HEK293 (cell line): Measurements from ENCODE around the gene PTGFRN.

ENCODE experiments used
- CTCF ChIA-PET: fragments of 350-600 bp; formaldehyde crosslinking; extraction: SDS; loops from one replicate; lab custom pipeline; 2021; ENCODE audit warnings: antibody characterized with exemption; lab: Yijun Ruan, JAX
- POLR2A ChIA-PET: fragments of 300-600 bp; formaldehyde crosslinking; extraction: SDS; loops from one replicate; lab custom pipeline; 2020; ENCODE audit warnings: antibody characterized with exemption, inconsistent platforms; lab: Yijun Ruan, JAX
- H3K27ac ChIP-seq: fragments of 200-500 bp; sonication (Bioruptor generic); 2 replicates; pipeline ENCODE4 v1.5.1; 2014; ENCODE audit warnings: low read depth, low read length, control low read depth, inconsistent platforms; ENCODE audit errors: extremely low read depth
- H3K36me3 ChIP-seq, 2 experiments: fragments of 200-500 bp in 1 of 2; sonication (Bioruptor generic) in 1 of 2; 1 replicate in 1 of 2; 2 replicates in 1 of 2; pipeline ENCODE4 v1.5.1; 2014 to 2017; ENCODE audit warnings: inconsistent platforms in 2 of 2, low read length in 2 of 2; ENCODE audit not compliant: control insufficient read depth in 2 of 2, insufficient read depth in 1 of 2
- H3K4me1 ChIP-seq: fragments of 200-500 bp; sonication (Bioruptor generic); 2 replicates; pipeline ENCODE4 v1.5.1; 2014; ENCODE audit warnings: mild to moderate bottlenecking, low read length, inconsistent platforms; ENCODE audit not compliant: control insufficient read depth, insufficient read depth
- H3K4me3 ChIP-seq: 2 replicates; pipeline ENCODE4 v1.5.1; 2011; ENCODE audit warnings: low read depth, mild to moderate bottlenecking, control low read depth, low read length, moderate library complexity
- H3K9me3 ChIP-seq: fragments of 200-500 bp; sonication (Bioruptor generic); 2 replicates; pipeline ENCODE4 v1.5.1; 2014; ENCODE audit warnings: low read depth, low read length, inconsistent platforms; ENCODE audit not compliant: control insufficient read depth, insufficient read depth
- GFI1B ChIP-seq: fragments of 450-650 bp; formaldehyde crosslinking; IDR thresholded peaks from 2 replicates; pipeline ENCODE4 v1.5.1; 2016; ENCODE audit warnings: missing biosample characterization, missing genetic modification characterization
- KLF1 ChIP-seq: fragments of 450-650 bp; formaldehyde crosslinking; IDR thresholded peaks from 2 replicates; pipeline ENCODE4 v1.5.1; 2016; ENCODE audit warnings: missing biosample characterization, missing genetic modification characterization
- KLF7 ChIP-seq: fragments of 450-650 bp; formaldehyde crosslinking; IDR thresholded peaks from 2 replicates; pipeline ENCODE4 v1.5.1; 2016; ENCODE audit warnings: missing biosample characterization, missing genetic modification characterization, borderline replicate concordance
- MYNN ChIP-seq: fragments of 450-650 bp; formaldehyde crosslinking; IDR thresholded peaks from 2 replicates; pipeline ENCODE4 v1.5.1; 2016; ENCODE audit warnings: missing biosample characterization, missing genetic modification characterization, borderline replicate concordance
- OVOL3 ChIP-seq: fragments of 450-650 bp; formaldehyde crosslinking; IDR thresholded peaks from 2 replicates; pipeline ENCODE4 v1.5.1; 2016; ENCODE audit warnings: missing biosample characterization, missing genetic modification characterization
- RBAK ChIP-seq: fragments of 450-650 bp; formaldehyde crosslinking; IDR thresholded peaks from 2 replicates; pipeline ENCODE4 v1.5.1; 2016; ENCODE audit warnings: missing biosample characterization, missing genetic modification characterization
- REPIN1 ChIP-seq: fragments of 450-650 bp; formaldehyde crosslinking; IDR thresholded peaks from 2 replicates; pipeline ENCODE4 v1.5.1; 2017; ENCODE audit warnings: missing biosample characterization, missing genetic modification characterization, low read depth
- SALL2 ChIP-seq: fragments of 450-650 bp; formaldehyde crosslinking; IDR thresholded peaks from 2 replicates; pipeline ENCODE4 v1.5.0; 2017; ENCODE audit warnings: missing biosample characterization, mild to moderate bottlenecking, missing genetic modification characterization, borderline replicate concordance
- SCRT1 ChIP-seq: fragments of 450-650 bp; formaldehyde crosslinking; IDR thresholded peaks from 2 replicates; pipeline ENCODE4 v1.5.1; 2016; ENCODE audit warnings: missing biosample characterization, missing genetic modification characterization, borderline replicate concordance
- SP3 ChIP-seq: fragments of 450-650 bp; formaldehyde crosslinking; IDR thresholded peaks from 2 replicates; pipeline ENCODE4 v1.5.1; 2016; ENCODE audit warnings: missing biosample characterization, missing genetic modification characterization
- ZBTB1 ChIP-seq: fragments of 450-650 bp; formaldehyde crosslinking; IDR thresholded peaks from 2 replicates; pipeline ENCODE4 v1.5.1; 2016; ENCODE audit warnings: missing biosample characterization, missing genetic modification characterization
- ZFP69B ChIP-seq: fragments of 450-650 bp; formaldehyde crosslinking; IDR thresholded peaks from 2 replicates; pipeline ENCODE4 v1.5.1; 2016; ENCODE audit warnings: missing biosample characterization, missing genetic modification characterization
- ZNF146 ChIP-seq: fragments of 450-650 bp; formaldehyde crosslinking; IDR thresholded peaks from 2 replicates; pipeline ENCODE4 v1.5.1; 2016; ENCODE audit warnings: missing biosample characterization, missing genetic modification characterization
- ZNF16 ChIP-seq: fragments of 450-650 bp; formaldehyde crosslinking; IDR thresholded peaks from 2 replicates; pipeline ENCODE4 v1.5.1; 2016; ENCODE audit warnings: low read depth, missing biosample characterization, missing genetic modification characterization
- ZNF2 ChIP-seq: fragments of 450-650 bp; formaldehyde crosslinking; IDR thresholded peaks from 2 replicates; pipeline ENCODE4 v1.5.1; 2016; ENCODE audit warnings: missing biosample characterization, missing genetic modification characterization
- ZNF23 ChIP-seq: fragments of 450-650 bp; formaldehyde crosslinking; IDR thresholded peaks from 2 replicates; pipeline ENCODE4 v1.5.1; 2016; ENCODE audit warnings: missing biosample characterization, missing genetic modification characterization, borderline replicate concordance
- ZNF350 ChIP-seq: fragments of 450-650 bp; formaldehyde crosslinking; IDR thresholded peaks from 2 replicates; pipeline ENCODE4 v1.5.0; 2017; ENCODE audit warnings: missing biosample characterization, mild to moderate bottlenecking, missing genetic modification characterization
- ZNF366 ChIP-seq: fragments of 450-650 bp; formaldehyde crosslinking; conservative IDR thresholded peaks from 2 replicates; pipeline ENCODE4 v1.5.1; 2016; ENCODE audit warnings: missing biosample characterization, missing genetic modification characterization
- ZNF391 ChIP-seq: fragments of 450-650 bp; formaldehyde crosslinking; IDR thresholded peaks from 2 replicates; pipeline ENCODE4 v1.5.1; 2016; ENCODE audit warnings: low read depth, missing biosample characterization, missing genetic modification characterization, borderline replicate concordance
- ZNF433 ChIP-seq: fragments of 450-650 bp; formaldehyde crosslinking; IDR thresholded peaks from 2 replicates; pipeline ENCODE4 v1.5.1; 2016; ENCODE audit warnings: missing biosample characterization, missing genetic modification characterization, low read depth
- ZNF514 ChIP-seq: fragments of 450-650 bp; formaldehyde crosslinking; IDR thresholded peaks from 2 replicates; pipeline ENCODE4 v1.5.1; 2016; ENCODE audit warnings: missing biosample characterization, missing genetic modification characterization
- ZNF610 ChIP-seq: fragments of 450-650 bp; formaldehyde crosslinking; IDR thresholded peaks from 2 replicates; pipeline ENCODE4 v1.5.1; 2016; ENCODE audit warnings: missing biosample characterization, missing genetic modification characterization, borderline replicate concordance
- ZNF621 ChIP-seq: fragments of 450-650 bp; formaldehyde crosslinking; IDR thresholded peaks from 2 replicates; pipeline ENCODE4 v1.5.1; 2017; ENCODE audit warnings: missing biosample characterization, missing genetic modification characterization
- ZNF837 ChIP-seq: fragments of 450-650 bp; formaldehyde crosslinking; IDR thresholded peaks from 2 replicates; pipeline ENCODE4 v1.5.1; 2016; ENCODE audit warnings: missing biosample characterization, missing genetic modification characterization
- TF ChIP-seq, protein P1 (sequence below): fragments of 450-650 bp; formaldehyde crosslinking; IDR thresholded peaks from 2 replicates; pipeline ENCODE4 v1.5.1; 2016; ENCODE audit warnings: missing biosample characterization, missing genetic modification characterization

Gene PTGFRN

GRCh38 chr1:116952738-116953275, 43.1 kb downstream of the PTGFRN start (continued):
- TF ChIP-seq KLF1 (tag by site-specific recombination) (no peak), REPIN1 (tag by site-specific recombination) (no peak), ZNF146 (tag by site-specific recombination) (no peak), ZNF837 (tag by site-specific recombination) (no peak), ZFP69B (tag by site-specific recombination) (no peak)

DNA sequence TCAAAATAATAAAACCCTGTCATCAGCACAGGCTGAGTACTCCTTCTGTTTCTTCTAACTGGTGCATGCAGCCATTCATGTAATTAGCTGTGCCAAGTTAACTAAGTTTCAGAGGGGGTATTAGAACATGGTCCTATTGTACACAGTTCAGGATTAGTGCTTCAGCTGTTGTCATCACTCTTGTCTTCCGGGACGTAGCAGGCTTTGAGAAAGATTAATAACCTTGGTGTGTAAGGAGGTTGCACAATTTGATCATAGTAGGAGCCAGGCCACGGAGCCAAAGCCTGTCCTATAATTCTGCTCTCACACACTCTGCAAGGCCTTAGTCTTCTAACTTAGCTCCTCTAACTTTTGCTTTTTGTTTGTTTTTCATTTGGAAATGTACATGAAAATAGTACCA, 44.7 kb downstream of the PTGFRN start:
- TF ChIP-seq GFI1B (tag by site-specific recombination) (no peak), ZBTB1 (tag by site-specific recombination) (no peak), KLF7 (tag by site-specific recombination) (no peak), ZNF23 (tag by site-specific recombination) (no peak), ZNF610 (tag by site-specific recombination) (no peak), MYNN (tag by site-specific recombination) (no peak), ZNF2 (tag by site-specific recombination) (no peak), SCRT1 (tag by site-specific recombination) (no peak), ZNF366 (tag by site-specific recombination) (no peak), SALL2 (no peak), ZNF514 (tag by site-specific recombination) (no peak)
- TF ChIP-seq, all 188 proteins: peak for 0
- ChIA-PET CTCF (no interaction called here), POLR2A (no interaction called here)
- Histone ChIP-seq H3K4me3 (no peak overlapping the region), H3K27ac (no peak overlapping the region), H3K4me1 (no peaks in the 10 kb centered on the region), H3K9me3 (no peaks in the 10 kb centered on the region), H3K36me3 (peaks cover 3 to 57% of the 10 kb centered on the region in 2 experiments; a peak in 2 of 3 replicates)

DNA sequence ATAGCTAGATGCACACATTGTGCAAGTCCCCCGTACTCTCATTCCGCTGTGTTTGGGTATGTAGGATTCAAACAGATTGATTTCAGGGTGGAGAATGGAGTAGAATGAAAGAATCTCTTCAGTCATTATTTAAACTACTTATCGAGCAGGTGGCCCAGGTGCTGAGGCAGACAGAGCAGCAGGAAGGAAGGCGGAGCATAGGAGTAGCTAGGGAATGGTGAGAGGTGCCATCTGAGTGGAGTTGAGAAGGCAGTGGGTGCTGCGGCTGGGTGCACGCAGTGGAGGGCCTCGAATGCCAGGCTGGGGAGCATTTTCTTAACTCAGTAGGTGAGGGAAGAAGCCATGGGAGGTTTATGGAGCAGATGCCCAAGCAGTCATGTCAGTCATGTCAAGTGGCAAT, 46.7 kb downstream of the PTGFRN start:
- H3K4me3 ChIP-seq: no peak overlapping the region
- CTCF ChIA-PET: interaction anchor here (1.3 kb wide), 1 partner anchor 232 kb away, joined by 3 read pairs; no protein-coding TSS in a partner anchor
- H3K36me3 ChIP-seq: peaks cover 0 to 55% of the 10 kb centered on the region in 2 experiments; a peak in 1 of 3 replicates
- POLR2A ChIA-PET: no interaction called here
- H3K27ac ChIP-seq: no peak overlapping the region
- no peaks in the 10 kb centered on the region for H3K9me3 ChIP-seq
- TF ChIP-seq ZNF391 (tag by site-specific recombination): no peak
- TF ChIP-seq, protein P1, sequence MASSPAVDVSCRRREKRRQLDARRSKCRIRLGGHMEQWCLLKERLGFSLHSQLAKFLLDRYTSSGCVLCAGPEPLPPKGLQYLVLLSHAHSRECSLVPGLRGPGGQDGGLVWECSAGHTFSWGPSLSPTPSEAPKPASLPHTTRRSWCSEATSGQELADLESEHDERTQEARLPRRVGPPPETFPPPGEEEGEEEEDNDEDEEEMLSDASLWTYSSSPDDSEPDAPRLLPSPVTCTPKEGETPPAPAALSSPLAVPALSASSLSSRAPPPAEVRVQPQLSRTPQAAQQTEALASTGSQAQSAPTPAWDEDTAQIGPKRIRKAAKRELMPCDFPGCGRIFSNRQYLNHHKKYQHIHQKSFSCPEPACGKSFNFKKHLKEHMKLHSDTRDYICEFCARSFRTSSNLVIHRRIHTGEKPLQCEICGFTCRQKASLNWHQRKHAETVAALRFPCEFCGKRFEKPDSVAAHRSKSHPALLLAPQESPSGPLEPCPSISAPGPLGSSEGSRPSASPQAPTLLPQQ: no peak
- no peak for TF ChIP-seq SP3 (tag by site-specific recombination)
- TF ChIP-seq, all 188 proteins: peak for 0
- H3K4me1 ChIP-seq: no peaks in the 10 kb centered on the region

- ChIA-PET POLR2A (no interaction called here), CTCF (interaction anchor here (0.7 kb wide), 1 partner anchor 502 kb away, joined by 3 read pairs; no protein-coding TSS in a partner anchor)
- TF ChIP-seq ZNF16 (tag by site-specific recombination) (no peak), ZNF433 (tag by site-specific recombination) (no peak), ZNF2 (tag by site-specific recombination) (no peak), ZNF621 (no peak), OVOL3 (tag by site-specific recombination) (no peak), SP3 (tag by site-specific recombination) (no peak), RBAK (tag by site-specific recombination) (no peak), ZNF350 (tag by site-specific recombination) (no peak)
Observed at GRCh38 chr1:116957646-116958045, 47.9 kb downstream of the PTGFRN start.

More at GRCh38 chr1:116957646-116958045, 47.9 kb downstream of the PTGFRN start:
- no peak overlapping the region for H3K27ac ChIP-seq
- no peaks in the 10 kb centered on the region for H3K4me1 ChIP-seq
- H3K36me3 ChIP-seq: peaks cover 0 to 59% of the 10 kb centered on the region in 2 experiments; a peak in 1 of 3 replicates
- H3K4me3 ChIP-seq: no peak overlapping the region
- no peaks in the 10 kb centered on the region for H3K9me3 ChIP-seq
